WTC11 (cell line): ENCODE measurements around the gene LBX2. TPM values are rescaled to one million over a fixed set of nuclear protein-coding genes. Genes with fewer than 3 reads are reported as not detected.

Source experiments
- CBFB ChIP-seq: sonication (generic); formaldehyde crosslinking; IDR thresholded peaks from 2 replicates; pipeline ENCODE4 v1.8.1; 2022; ENCODE audit warnings: mild to moderate bottlenecking, low read depth, missing genetic modification reagents
- HMGA2 ChIP-seq: fragments of 250-450 bp; sonication (Bioruptor Pico); IDR thresholded peaks from 2 replicates; pipeline ENCODE4 v1.4.0; 2021; ENCODE audit warnings: mild to moderate bottlenecking, moderate library complexity
- MYBL2 ChIP-seq: sonication (generic); formaldehyde crosslinking; IDR thresholded peaks from 2 replicates; pipeline ENCODE4 v1.8.1; 2023; ENCODE audit warnings: mild to moderate bottlenecking, moderate library complexity, missing genetic modification reagents
- NFATC4 ChIP-seq: fragments of 250-450 bp; sonication (Bioruptor Pico); IDR thresholded peaks from 2 replicates; pipeline ENCODE4 v1.9.0; 2021; ENCODE audit warnings: mild to moderate bottlenecking
- NR1H2 ChIP-seq: sonication (generic); formaldehyde crosslinking; IDR thresholded peaks from 2 replicates; pipeline ENCODE4 v1.9.0; 2021; ENCODE audit warnings: mild to moderate bottlenecking, moderate library complexity, missing genetic modification reagents
- NR2C2 ChIP-seq: sonication (generic); formaldehyde crosslinking; IDR thresholded peaks from 2 replicates; pipeline ENCODE4 v1.8.0; 2022; ENCODE audit warnings: mild to moderate bottlenecking, missing genetic modification reagents
- RORB ChIP-seq: fragments of 250-450 bp; sonication (Bioruptor Pico); IDR thresholded peaks from 2 replicates; pipeline ENCODE4 v1.9.0; 2021; ENCODE audit warnings: mild to moderate bottlenecking
- TEAD1 ChIP-seq: sonication (generic); formaldehyde crosslinking; IDR thresholded peaks from 2 replicates; pipeline ENCODE4 v1.8.0; 2022; ENCODE audit warnings: mild to moderate bottlenecking, missing genetic modification reagents
- ZNF121 ChIP-seq: sonication (generic); formaldehyde crosslinking; IDR thresholded peaks from 2 replicates; pipeline ENCODE4 v1.8.0; 2023; ENCODE audit warnings: missing genetic modification reagents
- ZNF263 ChIP-seq: sonication (generic); formaldehyde crosslinking; IDR thresholded peaks from 2 replicates; pipeline ENCODE4 v1.8.1; 2022; ENCODE audit warnings: low read depth, mild to moderate bottlenecking, moderate library complexity, missing genetic modification reagents
- ZNF671 ChIP-seq: fragments of 250-450 bp; sonication (Bioruptor Pico); IDR thresholded peaks from 2 replicates; pipeline ENCODE4 v1.8.0; 2021; ENCODE audit warnings: mild to moderate bottlenecking
- total RNA-seq: library from RNA; stranded (reverse); gene quantifications from 3 replicates; pipeline ENCODE4 v1.2.3, GENCODE V29; 2021
- TF ChIP-seq, protein P1 (sequence below): sonication (generic); formaldehyde crosslinking; conservative IDR thresholded peaks from 2 replicates; pipeline ENCODE4 v1.8.1; 2023; ENCODE audit warnings: mild to moderate bottlenecking, low read depth, missing genetic modification reagents, moderate library complexity
- TF ChIP-seq, protein P2 (sequence below): sonication (generic); formaldehyde crosslinking; IDR thresholded peaks from 2 replicates; pipeline ENCODE4 v1.8.1; 2022; ENCODE audit warnings: mild to moderate bottlenecking, moderate library complexity, missing genetic modification reagents
- TF ChIP-seq, protein P3 (sequence below): sonication (generic); formaldehyde crosslinking; IDR thresholded peaks from 2 replicates; pipeline ENCODE4 v1.8.1; 2022; ENCODE audit warnings: missing genetic modification reagents, borderline replicate concordance
- TF ChIP-seq, protein P4 (sequence below): fragments of 250-450 bp; sonication (Bioruptor Pico); IDR thresholded peaks from 2 replicates; pipeline ENCODE4 v1.9.0; 2021; ENCODE audit warnings: moderate library complexity, mild to moderate bottlenecking, inconsistent platforms, borderline replicate concordance
- TF ChIP-seq, protein P5 (sequence below): fragments of 250-450 bp; sonication (Bioruptor Pico); IDR thresholded peaks from 2 replicates; pipeline ENCODE4 v1.8.0; 2021; ENCODE audit warnings: mild to moderate bottlenecking
- TF ChIP-seq, protein P6 (sequence below): sonication (generic); formaldehyde crosslinking; IDR thresholded peaks from 2 replicates; pipeline ENCODE4 v1.8.0; 2022; ENCODE audit warnings: mild to moderate bottlenecking, missing genetic modification reagents
- TF ChIP-seq, protein P7 (sequence below): sonication (generic); formaldehyde crosslinking; IDR thresholded peaks from 2 replicates; pipeline ENCODE4 v1.8.1; 2023; ENCODE audit warnings: mild to moderate bottlenecking, missing genetic modification reagents
- TF ChIP-seq, protein P8 (sequence below): sonication (generic); formaldehyde crosslinking; IDR thresholded peaks from 2 replicates; pipeline ENCODE4 v1.8.0; 2023; ENCODE audit warnings: missing genetic modification reagents, mild to moderate bottlenecking, borderline replicate concordance
- TF ChIP-seq, protein P9 (sequence below): fragments of 250-450 bp; sonication (Bioruptor Pico); IDR thresholded peaks from 2 replicates; pipeline ENCODE4 v1.9.0; 2021; ENCODE audit warnings: mild to moderate bottlenecking

Gene LBX2
- total RNA-seq, 1 experiment from 2014 or later: 1.0 TPM

DNA sequence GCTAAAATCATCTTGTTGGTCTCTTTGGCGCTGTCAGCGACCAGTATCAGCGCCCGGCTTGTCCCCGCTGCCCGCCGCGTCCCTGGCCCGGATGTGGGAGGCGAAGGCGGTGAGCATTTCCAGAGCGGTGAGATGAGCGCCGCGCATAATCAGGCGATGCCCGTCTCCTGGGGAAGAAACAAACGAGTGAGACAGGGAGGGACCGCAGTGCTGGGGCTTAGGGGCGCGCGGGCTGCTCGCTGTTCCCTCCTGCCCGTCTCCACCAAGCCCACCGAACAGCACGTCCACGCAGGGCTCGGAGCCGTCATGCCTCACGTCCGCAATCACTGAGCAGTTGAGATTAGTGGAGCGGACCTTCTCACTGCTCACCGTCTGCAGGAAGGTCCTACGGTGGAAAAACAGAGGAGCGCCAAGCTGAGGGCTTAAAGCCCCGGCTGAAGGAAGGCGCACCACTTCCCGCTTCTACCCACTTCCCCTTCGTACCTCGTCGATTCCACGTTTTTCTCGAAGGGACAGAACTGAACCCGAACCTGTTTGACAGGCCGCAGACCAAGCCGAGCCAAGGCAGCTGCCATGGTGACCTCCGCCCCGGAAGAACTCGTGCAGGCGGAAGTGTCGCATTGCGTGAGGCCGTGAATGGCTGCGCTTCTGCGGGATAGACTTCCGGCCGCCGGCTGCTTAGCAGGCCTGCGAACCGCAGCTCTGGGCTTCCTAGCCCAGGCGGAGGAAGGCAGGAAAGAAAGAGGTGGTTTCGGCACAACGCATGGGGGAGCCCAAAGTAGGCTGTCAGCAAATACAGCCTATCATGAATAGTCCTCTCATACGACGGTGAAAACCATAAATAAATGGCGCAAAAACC, 27.1 kb downstream of the LBX2 start, which contains the start of gene MRPL53 (continued):
- TF ChIP-seq, protein P1, sequence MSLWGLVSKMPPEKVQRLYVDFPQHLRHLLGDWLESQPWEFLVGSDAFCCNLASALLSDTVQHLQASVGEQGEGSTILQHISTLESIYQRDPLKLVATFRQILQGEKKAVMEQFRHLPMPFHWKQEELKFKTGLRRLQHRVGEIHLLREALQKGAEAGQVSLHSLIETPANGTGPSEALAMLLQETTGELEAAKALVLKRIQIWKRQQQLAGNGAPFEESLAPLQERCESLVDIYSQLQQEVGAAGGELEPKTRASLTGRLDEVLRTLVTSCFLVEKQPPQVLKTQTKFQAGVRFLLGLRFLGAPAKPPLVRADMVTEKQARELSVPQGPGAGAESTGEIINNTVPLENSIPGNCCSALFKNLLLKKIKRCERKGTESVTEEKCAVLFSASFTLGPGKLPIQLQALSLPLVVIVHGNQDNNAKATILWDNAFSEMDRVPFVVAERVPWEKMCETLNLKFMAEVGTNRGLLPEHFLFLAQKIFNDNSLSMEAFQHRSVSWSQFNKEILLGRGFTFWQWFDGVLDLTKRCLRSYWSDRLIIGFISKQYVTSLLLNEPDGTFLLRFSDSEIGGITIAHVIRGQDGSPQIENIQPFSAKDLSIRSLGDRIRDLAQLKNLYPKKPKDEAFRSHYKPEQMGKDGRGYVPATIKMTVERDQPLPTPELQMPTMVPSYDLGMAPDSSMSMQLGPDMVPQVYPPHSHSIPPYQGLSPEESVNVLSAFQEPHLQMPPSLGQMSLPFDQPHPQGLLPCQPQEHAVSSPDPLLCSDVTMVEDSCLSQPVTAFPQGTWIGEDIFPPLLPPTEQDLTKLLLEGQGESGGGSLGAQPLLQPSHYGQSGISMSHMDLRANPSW (CRISPR knock-in tag): no peak
- no peak for TF ChIP-seq ZNF263 (CRISPR knock-in tag)
- TF ChIP-seq, protein P2, sequence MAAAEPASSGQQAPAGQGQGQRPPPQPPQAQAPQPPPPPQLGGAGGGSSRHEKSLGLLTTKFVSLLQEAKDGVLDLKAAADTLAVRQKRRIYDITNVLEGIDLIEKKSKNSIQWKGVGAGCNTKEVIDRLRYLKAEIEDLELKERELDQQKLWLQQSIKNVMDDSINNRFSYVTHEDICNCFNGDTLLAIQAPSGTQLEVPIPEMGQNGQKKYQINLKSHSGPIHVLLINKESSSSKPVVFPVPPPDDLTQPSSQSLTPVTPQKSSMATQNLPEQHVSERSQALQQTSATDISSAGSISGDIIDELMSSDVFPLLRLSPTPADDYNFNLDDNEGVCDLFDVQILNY (CRISPR knock-in tag): peak; percentile 57; the same call in 1 of the 2 replicates
- no peak for TF ChIP-seq CBFB (CRISPR knock-in tag)
- TF ChIP-seq ZNF671 (CRISPR knock-in tag): no peak
- TF ChIP-seq, protein P3, sequence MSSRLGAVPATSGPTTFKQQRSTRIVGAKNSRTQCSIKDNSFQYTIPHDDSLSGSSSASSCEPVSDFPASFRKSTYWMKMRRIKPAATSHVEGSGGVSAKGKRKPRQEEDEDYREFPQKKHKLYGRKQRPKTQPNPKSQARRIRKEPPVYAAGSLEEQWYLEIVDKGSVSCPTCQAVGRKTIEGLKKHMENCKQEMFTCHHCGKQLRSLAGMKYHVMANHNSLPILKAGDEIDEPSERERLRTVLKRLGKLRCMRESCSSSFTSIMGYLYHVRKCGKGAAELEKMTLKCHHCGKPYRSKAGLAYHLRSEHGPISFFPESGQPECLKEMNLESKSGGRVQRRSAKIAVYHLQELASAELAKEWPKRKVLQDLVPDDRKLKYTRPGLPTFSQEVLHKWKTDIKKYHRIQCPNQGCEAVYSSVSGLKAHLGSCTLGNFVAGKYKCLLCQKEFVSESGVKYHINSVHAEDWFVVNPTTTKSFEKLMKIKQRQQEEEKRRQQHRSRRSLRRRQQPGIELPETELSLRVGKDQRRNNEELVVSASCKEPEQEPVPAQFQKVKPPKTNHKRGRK (CRISPR knock-in tag): no peak
- TF ChIP-seq, protein P4, sequence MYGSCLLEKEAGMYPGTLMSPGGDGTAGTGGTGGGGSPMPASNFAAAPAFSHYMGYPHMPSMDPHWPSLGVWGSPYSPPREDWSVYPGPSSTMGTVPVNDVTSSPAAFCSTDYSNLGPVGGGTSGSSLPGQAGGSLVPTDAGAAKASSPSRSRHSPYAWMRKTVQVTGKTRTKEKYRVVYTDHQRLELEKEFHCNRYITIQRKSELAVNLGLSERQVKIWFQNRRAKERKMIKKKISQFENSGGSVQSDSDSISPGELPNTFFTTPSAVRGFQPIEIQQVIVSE (CRISPR knock-in tag): no peak
- TF ChIP-seq, protein P5, sequence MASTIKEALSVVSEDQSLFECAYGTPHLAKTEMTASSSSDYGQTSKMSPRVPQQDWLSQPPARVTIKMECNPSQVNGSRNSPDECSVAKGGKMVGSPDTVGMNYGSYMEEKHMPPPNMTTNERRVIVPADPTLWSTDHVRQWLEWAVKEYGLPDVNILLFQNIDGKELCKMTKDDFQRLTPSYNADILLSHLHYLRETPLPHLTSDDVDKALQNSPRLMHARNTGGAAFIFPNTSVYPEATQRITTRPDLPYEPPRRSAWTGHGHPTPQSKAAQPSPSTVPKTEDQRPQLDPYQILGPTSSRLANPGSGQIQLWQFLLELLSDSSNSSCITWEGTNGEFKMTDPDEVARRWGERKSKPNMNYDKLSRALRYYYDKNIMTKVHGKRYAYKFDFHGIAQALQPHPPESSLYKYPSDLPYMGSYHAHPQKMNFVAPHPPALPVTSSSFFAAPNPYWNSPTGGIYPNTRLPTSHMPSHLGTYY: 0 out of 2 replicates have a peak, but pooled peaks have one; percentile 15
- TF ChIP-seq, protein P6, sequence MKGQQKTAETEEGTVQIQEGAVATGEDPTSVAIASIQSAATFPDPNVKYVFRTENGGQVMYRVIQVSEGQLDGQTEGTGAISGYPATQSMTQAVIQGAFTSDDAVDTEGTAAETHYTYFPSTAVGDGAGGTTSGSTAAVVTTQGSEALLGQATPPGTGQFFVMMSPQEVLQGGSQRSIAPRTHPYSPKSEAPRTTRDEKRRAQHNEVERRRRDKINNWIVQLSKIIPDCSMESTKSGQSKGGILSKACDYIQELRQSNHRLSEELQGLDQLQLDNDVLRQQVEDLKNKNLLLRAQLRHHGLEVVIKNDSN: no peak; the same call in 1 of the 2 replicates
- no peak for TF ChIP-seq HMGA2 (CRISPR knock-in tag)
- no peak for TF ChIP-seq ZNF121 (CRISPR knock-in tag)
- no peak for TF ChIP-seq RORB
- peak; percentile 63; the same call in 1 of the 2 replicates for TF ChIP-seq NFATC4 (CRISPR knock-in tag)
- 0 out of 2 replicates have a peak, but pooled peaks have one; percentile 45 for TF ChIP-seq MYBL2 (CRISPR knock-in tag)
- TF ChIP-seq NR1H2 (CRISPR knock-in tag): 0 out of 2 replicates have a peak, but pooled peaks have one; percentile 39
- TF ChIP-seq, protein P7, sequence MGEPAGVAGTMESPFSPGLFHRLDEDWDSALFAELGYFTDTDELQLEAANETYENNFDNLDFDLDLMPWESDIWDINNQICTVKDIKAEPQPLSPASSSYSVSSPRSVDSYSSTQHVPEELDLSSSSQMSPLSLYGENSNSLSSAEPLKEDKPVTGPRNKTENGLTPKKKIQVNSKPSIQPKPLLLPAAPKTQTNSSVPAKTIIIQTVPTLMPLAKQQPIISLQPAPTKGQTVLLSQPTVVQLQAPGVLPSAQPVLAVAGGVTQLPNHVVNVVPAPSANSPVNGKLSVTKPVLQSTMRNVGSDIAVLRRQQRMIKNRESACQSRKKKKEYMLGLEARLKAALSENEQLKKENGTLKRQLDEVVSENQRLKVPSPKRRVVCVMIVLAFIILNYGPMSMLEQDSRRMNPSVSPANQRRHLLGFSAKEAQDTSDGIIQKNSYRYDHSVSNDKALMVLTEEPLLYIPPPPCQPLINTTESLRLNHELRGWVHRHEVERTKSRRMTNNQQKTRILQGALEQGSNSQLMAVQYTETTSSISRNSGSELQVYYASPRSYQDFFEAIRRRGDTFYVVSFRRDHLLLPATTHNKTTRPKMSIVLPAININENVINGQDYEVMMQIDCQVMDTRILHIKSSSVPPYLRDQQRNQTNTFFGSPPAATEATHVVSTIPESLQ: no peak
- TF ChIP-seq, protein P8, sequence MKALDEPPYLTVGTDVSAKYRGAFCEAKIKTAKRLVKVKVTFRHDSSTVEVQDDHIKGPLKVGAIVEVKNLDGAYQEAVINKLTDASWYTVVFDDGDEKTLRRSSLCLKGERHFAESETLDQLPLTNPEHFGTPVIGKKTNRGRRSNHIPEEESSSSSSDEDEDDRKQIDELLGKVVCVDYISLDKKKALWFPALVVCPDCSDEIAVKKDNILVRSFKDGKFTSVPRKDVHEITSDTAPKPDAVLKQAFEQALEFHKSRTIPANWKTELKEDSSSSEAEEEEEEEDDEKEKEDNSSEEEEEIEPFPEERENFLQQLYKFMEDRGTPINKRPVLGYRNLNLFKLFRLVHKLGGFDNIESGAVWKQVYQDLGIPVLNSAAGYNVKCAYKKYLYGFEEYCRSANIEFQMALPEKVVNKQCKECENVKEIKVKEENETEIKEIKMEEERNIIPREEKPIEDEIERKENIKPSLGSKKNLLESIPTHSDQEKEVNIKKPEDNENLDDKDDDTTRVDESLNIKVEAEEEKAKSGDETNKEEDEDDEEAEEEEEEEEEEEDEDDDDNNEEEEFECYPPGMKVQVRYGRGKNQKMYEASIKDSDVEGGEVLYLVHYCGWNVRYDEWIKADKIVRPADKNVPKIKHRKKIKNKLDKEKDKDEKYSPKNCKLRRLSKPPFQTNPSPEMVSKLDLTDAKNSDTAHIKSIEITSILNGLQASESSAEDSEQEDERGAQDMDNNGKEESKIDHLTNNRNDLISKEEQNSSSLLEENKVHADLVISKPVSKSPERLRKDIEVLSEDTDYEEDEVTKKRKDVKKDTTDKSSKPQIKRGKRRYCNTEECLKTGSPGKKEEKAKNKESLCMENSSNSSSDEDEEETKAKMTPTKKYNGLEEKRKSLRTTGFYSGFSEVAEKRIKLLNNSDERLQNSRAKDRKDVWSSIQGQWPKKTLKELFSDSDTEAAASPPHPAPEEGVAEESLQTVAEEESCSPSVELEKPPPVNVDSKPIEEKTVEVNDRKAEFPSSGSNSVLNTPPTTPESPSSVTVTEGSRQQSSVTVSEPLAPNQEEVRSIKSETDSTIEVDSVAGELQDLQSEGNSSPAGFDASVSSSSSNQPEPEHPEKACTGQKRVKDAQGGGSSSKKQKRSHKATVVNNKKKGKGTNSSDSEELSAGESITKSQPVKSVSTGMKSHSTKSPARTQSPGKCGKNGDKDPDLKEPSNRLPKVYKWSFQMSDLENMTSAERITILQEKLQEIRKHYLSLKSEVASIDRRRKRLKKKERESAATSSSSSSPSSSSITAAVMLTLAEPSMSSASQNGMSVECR (CRISPR knock-in tag): peak; percentile 72; the same call in 1 of the 2 replicates
- TF ChIP-seq TEAD1: peak; percentile 77
- TF ChIP-seq NR2C2 (CRISPR knock-in tag): peak; percentile 100
- TF ChIP-seq, protein P9, sequence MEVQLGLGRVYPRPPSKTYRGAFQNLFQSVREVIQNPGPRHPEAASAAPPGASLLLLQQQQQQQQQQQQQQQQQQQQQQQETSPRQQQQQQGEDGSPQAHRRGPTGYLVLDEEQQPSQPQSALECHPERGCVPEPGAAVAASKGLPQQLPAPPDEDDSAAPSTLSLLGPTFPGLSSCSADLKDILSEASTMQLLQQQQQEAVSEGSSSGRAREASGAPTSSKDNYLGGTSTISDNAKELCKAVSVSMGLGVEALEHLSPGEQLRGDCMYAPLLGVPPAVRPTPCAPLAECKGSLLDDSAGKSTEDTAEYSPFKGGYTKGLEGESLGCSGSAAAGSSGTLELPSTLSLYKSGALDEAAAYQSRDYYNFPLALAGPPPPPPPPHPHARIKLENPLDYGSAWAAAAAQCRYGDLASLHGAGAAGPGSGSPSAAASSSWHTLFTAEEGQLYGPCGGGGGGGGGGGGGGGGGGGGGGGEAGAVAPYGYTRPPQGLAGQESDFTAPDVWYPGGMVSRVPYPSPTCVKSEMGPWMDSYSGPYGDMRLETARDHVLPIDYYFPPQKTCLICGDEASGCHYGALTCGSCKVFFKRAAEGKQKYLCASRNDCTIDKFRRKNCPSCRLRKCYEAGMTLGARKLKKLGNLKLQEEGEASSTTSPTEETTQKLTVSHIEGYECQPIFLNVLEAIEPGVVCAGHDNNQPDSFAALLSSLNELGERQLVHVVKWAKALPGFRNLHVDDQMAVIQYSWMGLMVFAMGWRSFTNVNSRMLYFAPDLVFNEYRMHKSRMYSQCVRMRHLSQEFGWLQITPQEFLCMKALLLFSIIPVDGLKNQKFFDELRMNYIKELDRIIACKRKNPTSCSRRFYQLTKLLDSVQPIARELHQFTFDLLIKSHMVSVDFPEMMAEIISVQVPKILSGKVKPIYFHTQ (CRISPR knock-in tag): no peak
